NCI-H2107 treated with DMSO at 0.1 percent for 48 hours (cell line): Measurements from ENCODE around the gene LIAS.
A peak's percentile ranks its signal among the peaks of the same experiment; 100 is the strongest.
"Not testable (repeated sequence)": the region's sequence is repeated elsewhere in the genome, so short reads cannot be mapped to it uniquely, and the experiment has no call there.

Experiments used
- DNase-seq: peaks from one replicate; lab custom pipeline; 2025; ENCODE audit not compliant: unreplicated experiment; lab: John Stamatoyannopoulos, UW

LIAS gene

DNA sequence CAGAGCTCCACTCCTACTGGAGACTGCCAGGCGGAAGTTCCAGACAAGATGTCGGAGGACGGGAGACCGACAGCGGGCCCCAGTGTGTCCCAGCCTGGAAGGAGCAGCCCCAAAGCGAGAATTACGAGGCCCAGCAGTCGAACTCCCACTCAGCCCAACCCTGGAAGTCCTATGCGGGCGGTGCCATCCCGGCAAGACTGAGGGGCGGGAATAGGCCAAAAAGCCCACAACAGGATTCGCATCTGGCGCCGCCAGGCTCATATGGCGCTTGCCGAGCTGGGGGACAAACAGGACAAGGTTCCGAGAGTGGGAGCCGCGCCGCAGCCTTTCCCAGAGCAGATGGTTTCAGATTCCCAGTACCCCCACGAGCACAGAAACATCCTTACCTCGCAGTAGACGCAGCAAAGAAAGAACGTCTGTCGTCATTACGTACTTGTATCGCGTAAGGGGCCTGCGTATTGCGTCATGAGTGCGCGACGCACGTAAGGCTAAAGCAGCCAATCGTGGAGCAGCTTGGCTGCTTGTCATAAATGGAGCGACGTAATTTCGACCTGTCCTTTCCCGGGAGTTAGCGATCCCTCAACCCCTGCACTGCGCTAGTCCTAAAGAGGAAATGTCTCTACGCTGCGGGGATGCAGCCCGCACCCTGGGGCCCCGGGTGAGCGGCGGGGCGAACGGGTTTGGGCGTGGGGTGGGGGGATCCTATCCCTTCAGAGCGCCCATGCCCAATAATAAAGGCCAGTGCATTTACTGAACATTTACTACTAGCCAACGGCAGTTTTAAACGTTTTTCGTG is at the start of gene LIAS, which contains the start of gene RPL9:
TSS of gene LIAS (plus strand) at position 552 of the 796 bp plus-strand sequence. CDS start at position 614, 62 bp downstream.
TSS of gene RPL9 (minus strand) at position 418 of the 796 bp plus-strand sequence. CDS start 483 bp downstream, outside the sequence.
- peak; percentile 77 for DNase-seq

DNA sequence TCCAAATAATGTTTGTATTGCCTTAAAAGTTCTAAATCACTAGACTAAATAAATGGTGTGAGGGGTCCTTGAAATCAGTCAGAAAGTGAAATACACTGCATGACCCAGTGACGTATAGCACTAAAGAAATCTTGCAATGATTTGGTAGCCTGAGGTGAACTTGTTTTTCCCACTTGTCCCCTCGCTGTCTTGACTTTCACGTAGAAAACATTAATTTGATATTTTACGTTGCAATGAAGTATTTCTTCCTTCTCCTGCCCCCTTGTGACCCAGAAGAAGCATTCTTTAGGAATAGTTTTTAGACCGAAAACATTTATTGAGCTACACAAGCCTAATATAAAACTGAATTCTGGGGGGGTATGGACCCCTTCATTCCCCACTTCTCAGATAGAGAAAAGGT is 48.4 kb upstream of the LIAS start:
- no peak for DNase-seq

DNA sequence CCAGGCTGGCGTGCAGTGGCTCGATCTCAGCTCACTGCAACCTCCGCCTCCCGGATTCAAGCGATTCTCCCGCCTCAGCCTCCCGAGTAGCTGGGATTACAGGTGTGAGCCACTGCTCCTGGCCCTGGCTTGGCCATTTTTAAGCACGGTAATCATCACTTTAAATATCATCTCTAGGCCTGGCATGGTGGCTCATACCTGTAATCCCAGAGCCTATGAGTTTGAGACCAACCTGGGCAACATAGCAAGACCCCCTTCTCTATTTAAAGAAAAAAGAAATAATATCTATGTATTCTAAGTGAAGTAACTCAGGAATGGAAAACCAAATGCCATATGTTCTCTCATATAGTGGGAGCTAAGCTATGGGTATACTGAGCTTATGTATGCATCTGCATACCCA is 47.3 kb upstream of the LIAS start:
- DNase-seq, result not testable (repeated sequence)

DNA sequence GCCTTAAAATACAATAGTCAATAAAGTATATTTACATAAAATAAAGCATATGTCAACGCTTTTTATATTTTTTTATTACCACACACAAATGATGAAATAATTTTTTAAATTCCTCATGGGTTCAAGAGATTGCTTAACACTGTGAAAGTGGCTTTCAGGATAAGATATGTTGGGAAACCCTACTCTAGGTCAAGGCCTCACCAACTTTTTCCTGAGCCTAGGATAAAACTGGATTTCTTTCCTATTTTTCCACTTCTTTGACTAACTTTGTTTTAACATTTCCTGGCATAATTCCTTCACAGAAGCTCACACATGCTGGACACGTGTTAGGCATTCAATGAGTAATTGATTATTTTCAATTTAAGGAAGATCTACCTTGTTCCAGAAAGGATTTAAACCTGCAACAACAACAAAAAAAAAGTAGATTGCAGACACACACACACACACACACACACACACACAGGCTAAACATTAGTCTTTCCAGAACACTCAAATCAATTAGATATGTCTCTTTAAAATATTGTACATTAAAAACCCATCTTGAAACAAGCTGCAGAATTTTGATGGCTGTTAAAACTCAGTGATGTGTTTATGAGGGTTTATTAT is 43.1 kb upstream of the LIAS start:
- no peak for DNase-seq

DNA sequence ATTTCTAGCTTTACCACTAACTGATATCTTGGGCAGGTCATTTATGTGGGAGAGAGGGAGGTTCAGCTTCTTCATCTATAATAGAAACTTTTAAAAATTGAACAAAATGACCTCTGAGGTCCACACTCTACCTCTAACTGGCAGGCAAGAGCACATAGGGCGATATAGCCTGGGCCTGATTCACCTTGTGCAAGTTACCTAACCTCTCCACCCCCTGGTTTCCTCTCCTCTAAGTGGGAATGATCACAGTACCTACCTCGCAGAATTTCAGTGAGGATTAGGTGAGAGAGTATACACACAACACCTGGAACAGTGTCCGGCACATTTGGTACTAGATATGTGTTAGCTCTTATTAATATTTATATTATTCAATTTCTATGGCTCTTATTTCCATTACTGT is 36.6 kb upstream of the LIAS start:
- DNase-seq, result no peak

DNA sequence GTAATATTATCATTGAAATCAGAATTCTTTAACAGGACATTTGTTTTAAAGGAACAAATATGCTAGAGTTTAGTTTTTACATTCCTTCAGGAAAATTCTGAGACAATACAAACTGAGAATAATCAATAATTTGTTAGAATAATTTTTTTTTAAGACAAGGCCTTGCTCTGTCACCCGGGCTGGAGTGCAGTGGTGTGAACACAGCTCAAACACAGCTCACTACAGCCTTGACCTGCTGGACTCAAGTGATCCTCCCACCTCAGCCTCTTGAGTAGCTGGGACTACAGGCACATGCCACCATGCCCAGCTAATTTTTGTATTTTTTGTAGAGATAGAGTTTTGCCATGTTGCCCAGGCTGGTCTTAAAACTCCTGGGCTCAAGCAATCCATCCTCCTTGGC is 33.6 kb upstream of the LIAS start:
- DNase-seq, result not testable (repeated sequence)

DNA sequence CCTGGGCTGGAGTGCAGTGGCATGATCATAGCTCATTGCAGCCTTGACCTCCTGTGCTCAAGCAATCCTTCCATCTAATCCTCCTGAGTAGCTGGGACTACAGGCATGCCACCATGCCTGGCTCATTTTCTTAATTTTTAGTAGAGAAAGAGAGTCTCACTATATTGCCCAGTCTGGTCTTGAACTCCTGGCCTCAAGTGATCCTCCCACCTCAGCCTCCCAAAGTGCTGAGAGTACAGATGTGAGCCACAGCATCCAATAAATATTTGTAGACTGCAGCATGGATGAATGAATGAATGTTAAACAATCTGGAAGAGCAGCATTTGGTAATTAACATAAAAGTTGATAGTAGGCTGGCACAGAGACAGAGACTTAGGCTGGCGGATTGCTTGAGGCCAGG is 32.1 kb upstream of the LIAS start:
- no peak for DNase-seq

DNA sequence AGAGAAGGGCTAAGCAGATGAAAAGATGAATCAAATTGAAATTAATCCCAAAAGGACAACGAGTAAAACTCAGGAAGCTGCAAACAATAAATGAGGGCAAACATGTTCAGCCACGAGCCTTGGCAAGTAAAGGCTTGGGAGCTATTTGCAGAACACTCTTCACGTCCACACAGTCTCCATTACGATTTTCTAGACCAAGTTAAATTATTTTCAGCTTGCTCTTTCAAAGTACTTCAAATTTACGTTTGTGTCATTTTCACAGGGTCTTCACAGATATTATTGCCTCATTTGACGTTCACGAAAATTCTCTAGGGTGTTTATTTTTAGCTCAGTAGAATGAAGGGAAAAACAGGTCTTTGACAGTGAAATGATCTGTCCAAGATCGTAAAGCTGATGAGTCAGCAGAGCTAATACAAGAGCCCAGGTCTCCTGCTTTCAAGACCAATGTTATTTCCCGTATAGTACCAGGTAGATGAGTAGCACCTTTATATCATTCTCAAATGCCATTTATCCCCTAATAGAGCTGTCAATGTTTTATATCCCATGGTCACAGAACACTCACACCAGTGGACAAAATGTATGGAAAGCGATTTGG is 31.2 kb upstream of the LIAS start:
- DNase-seq, result no peak

DNA sequence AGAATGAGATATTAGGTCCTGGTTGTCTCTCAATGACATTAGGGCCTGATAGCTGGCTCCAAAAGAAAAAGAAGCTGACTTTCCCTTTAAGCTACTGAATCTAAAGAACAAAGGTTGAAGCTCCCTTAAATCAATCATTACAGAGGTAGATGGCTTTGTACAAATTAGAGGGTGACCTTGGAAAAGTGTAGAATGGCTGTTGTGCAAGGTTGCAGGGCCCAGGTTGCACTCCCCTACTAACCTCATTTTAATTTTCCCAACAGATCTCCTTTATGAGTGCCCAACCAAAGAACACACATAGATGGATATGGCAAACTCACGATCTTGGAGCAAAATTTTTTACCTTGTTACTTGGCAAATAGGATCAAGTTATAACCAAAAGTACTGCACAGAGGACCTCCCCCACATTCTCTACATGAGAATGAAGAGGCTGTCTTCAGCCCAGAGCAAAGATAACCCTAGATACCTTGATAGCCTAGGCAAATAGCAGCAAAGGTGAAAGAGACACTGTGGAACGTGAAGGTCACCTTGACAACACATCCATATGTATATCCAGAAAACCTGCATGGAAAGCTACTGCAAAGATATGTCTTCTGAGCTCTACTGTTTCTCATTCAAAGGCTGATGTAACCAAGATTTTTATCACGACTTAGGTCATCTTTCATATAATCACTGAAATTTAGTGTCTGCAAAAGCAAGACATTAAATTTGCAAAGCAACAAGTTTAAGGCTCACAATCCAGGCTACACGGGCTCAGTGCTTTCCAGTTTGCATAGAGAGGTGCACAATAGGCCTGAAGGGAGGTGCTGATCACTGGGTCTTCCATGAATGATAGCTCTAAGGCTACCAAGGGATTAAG is 29.2 kb upstream of the LIAS start:
- DNase-seq, result no peak

DNA sequence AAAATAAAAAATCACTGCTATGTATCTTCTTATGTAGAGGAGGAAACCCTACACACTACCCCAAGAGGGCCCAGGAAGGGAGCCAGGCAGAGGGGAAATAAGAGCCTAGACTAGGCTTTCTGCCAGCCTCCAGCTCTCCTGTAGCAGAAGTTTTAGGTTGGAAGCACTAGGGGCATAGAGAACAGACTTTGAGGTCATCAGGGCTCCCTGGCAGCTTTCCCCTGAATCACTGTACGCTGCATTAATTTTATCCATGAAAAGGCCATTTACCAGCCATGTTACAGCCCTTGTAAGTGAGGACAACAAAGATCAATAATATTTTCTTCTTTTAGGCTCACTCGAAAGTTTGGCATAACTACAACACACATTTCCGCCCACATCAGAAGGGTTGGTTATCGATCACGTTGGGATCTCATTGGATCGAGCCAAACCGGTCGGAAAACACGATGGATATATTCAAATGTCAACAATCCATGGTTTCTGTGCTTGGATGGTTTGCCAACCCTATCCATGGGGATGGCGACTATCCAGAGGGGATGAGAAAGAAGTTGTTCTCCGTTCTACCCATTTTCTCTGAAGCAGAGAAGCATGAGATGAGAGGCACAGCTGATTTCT is 24.9 kb upstream of the LIAS start:
- DNase-seq, result no peak

DNA sequence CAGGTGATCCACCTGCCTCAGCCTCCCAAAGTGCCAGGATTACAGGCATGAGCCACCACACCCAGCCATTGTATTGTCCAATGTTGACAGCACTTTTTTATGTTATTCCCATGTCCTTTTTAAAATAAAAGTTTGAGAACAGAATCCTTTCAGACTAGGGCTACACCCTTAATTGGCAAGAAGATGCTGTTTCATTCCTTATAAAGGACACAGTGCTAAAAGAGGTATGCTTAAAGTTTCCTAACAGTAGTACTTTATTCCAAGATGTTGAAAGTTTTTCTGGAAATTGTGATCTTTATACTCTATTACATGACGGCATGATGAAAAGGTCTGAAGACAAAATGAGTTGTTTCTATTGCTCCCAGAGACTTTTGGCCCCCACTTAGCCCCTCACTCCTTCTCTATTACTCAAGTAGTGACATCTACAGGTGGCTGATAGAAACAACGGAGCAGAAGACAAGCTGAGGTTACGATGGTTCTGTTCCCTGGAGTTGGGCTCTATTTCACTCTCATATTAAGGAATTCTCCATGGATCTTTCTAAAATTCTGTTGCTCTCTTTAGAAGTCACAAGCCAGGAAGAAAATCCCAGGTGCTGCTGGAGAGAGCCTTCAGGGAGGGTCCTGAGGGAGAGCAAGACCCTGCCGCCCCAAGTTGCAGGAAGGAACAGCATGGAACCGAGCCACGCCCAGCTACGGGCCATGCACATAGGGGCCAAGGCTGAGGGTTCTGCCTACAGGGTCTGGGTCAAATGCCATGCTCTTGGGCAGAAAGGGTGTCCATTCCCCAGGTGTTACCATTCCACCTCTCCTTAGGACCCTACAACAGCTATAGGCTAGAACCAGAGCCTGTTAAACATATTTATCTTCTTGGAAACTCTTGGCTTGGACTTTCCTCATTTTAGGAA is 22.9 kb upstream of the LIAS start:
- no peak for DNase-seq

DNA sequence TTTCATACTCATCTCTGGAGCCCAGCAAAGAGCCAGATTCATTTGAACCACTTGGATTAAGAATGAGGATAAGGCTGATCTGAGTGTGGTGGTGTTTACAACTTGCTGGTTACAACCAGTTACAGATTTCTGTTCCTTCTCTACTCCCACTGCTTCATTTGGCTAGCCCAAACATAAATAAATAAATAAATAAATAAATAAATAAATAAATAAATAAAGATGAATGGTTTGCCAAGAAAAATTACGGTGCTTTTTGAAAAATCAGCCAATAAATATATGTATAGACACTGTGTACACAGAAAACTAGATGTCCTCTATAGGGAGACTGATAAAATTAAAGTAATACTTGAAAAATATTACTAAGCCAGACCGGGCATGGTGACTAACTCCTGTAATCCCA is 17.3 kb upstream of the LIAS start:
- DNase-seq, result no peak

DNA sequence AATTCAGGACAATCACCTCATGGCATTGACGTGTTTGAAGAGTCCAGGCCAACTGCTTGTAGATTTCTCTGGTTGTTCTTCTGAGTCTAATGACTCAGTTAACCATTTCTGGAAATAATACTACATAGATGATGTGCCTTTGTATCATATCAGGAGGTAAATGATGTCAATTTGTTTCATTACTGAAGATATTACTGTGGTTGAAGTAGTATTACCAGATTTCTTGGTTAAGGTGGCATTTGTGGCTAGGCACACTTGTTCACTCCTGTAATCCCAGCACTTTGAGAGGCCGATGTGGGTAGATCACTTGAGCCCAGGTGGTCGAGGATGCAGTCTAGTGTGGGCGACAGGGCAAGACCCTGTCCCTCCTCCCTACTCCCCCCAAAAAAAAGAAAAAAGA is 15.9 kb upstream of the LIAS start:
- DNase-seq, result no peak

DNA sequence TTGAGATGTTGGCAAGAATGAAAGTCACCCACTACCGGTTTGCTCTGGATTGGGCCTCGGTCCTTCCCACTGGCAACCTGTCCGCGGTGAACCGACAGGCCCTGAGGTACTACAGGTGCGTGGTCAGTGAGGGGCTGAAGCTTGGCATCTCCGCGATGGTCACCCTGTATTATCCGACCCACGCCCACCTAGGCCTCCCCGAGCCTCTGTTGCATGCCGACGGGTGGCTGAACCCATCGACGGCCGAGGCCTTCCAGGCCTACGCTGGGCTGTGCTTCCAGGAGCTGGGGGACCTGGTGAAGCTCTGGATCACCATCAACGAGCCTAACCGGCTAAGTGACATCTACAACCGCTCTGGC is 12.4 kb upstream of the LIAS start:
- DNase-seq, result no peak

DNA sequence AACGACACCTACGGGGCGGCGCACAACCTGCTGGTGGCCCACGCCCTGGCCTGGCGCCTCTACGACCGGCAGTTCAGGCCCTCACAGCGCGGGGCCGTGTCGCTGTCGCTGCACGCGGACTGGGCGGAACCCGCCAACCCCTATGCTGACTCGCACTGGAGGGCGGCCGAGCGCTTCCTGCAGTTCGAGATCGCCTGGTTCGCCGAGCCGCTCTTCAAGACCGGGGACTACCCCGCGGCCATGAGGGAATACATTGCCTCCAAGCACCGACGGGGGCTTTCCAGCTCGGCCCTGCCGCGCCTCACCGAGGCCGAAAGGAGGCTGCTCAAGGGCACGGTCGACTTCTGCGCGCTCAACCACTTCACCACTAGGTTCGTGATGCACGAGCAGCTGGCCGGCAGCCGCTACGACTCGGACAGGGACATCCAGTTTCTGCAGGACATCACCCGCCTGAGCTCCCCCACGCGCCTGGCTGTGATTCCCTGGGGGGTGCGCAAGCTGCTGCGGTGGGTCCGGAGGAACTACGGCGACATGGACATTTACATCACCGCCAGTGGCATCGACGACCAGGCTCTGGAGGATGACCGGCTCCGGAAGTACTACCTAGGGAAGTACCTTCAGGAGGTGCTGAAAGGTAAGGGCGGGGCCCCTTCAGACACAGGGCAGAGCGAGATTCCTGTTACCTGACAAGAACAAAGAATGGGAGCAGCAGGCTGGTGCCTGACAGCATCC is 11.8 kb upstream of the LIAS start:
- no peak for DNase-seq

DNA sequence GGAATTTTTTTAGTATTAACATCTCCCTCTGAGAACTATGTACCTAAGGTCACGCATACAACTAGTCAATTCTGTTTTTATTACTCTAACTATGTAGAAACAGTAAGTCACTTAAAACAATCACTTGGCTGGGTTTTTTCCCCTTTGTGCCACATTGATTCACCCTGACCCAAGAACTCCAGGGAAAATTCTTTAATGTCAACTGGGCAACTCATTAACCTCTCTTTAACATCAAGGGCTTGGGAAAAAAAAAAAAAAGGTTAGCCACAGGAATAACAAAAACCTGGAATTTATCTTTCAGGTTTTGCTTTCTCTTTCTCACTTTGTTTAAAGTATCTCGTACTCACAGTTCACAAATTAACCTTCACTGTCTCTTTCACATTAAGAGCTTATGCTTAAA is 8.2 kb upstream of the LIAS start:
- no peak for DNase-seq

DNA sequence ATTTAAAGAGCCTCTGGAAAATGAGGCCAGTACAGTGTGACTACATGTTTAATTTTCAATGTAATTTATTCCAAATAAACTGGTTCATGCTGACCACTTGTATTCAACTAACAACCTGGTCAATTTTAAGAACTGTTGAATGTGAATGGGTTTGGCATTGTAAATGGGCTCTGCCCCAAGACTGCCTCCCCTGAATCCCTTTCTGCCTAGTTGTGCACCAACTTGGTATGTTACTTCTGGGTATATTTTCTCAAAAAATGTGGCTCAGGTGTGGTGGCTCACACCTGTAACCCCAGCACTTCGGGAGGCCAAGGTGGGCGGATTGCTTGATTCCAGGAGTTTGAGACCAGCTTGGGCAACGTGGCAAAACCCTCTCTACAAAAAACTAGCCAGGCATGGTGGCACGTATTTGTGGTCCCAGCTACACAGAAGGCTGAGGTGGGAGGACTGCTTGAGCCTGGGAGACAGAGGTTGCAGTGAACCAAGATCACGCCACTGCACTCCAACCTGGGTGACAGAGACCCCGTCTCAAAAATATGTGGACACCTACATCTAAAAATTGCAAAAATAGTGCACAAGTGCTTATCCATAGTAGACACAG is 7.3 kb upstream of the LIAS start:
- DNase-seq, result no peak

DNA sequence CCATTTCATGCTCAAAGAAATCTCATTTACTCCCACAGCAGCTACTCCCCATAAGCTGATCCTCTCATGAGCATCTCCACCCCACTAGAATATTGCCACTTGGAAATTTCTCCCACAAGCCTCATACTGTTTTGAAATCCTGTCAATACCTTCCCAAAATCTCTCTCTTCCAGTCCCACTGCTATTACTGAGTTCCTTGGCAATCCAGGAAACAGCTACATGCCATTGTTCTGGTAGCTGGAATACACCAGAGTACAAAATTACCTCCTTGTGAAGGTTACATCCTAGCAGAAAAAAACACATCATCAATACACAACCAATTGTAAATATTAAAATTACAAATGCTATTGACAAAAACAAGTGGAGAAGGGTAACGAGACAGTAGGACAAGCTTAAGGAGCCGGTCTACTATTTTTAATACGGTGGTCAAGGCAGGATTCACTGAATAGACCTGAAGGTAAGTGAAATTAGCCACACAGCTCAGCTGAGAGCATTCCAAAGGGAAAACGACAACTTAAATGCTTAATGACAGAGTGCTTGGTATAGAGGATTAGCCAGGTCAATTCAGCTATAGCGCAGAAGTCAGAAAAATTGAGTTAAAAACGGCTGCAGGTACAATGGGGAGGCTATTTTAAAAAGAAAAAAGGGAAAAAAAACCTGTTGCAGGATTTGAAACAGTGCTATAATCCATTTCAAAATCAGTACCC is 6.5 kb upstream of the LIAS start:
- no peak for DNase-seq
